ENCODE results near the gene MRPS11.

MRPS11 gene

GRCh38 chr15:88529021-88529630 is 61.6 kb downstream of the MRPS11 start:
- no peak for TF ChIP-seq CTCF (IDR thresholded peaks at IDR 0.05; ENCODE audit: insufficient read depth, low read length, missing control alignments)
- ChIA-PET POLR2A (no interaction called here), CTCF (no interaction called here)
- DNase-seq (ENCODE audit: low read depth, low spot score), result no peak
- no peak overlapping the region for H3K4me3 ChIP-seq (ENCODE audit: low read depth, low read length)

All from AG04449 (cell line).